Large intestine (tissue), 3 donors: ENCODE results near the gene TNS4. TPM values are rescaled to one million over a fixed set of nuclear protein-coding genes. Genes with fewer than 3 reads are reported as not detected.
A peak's percentile ranks its signal among the peaks of the same experiment; 100 is the strongest.

ENCODE experiments used
- DNase-seq, 2 donors: peaks; one replicate each; pipeline versions ENCODE4 v3.0.0 to v3.0.0-alpha.2; 2013
- H3K27ac ChIP-seq: one replicate; pipeline ENCODE4 v1.5.1; 2013; ENCODE audit warnings: low read length
- H3K27me3 ChIP-seq: 2 replicates; pipeline ENCODE4 v1.6.1; 2013; ENCODE audit warnings: low read length; ENCODE audit not compliant: control insufficient read depth, insufficient read depth
- H3K36me3 ChIP-seq: 2 replicates; pipeline ENCODE4 v1.6.1; 2013; ENCODE audit warnings: low read length; ENCODE audit not compliant: control insufficient read depth, insufficient read depth
- H3K4me1 ChIP-seq: one replicate; pipeline ENCODE4 v1.6.1; 2013; ENCODE audit warnings: low read length; ENCODE audit not compliant: control insufficient read depth, insufficient read depth
- H3K4me3 ChIP-seq: one replicate; pipeline ENCODE4 v1.5.1; 2013; ENCODE audit warnings: low read length
- H3K9me3 ChIP-seq: one replicate; pipeline ENCODE4 v1.6.1; 2013; ENCODE audit warnings: mild to moderate bottlenecking, low read depth, low read length, moderate library complexity; ENCODE audit not compliant: control insufficient read depth
- WGBS: methylation state at CpG from one replicate; pipeline ENCODE4 v1.1.5; 2013; ENCODE audit warnings: low lambda C conversion rate; ENCODE audit not compliant: insufficient coverage; 5-methylcytosine and 5-hydroxymethylcytosine counted together
- polyA plus RNA-seq: library from polyadenylated mRNA; unstranded; fragments of 120-200 nt; gene quantifications from one replicate; pipeline ENCODE4 v1.2.1, GENCODE V29; 2013

TNS4 gene
- polyA plus RNA-seq, 1 donor, result 0.06 TPM

- H3K27ac ChIP-seq, result no peak overlapping the region
- no peak for DNase-seq
- WGBS, result no CpG with 5 or more reads among the region's 7 CpGs
- no peaks in the 10 kb centered on the region for H3K36me3 ChIP-seq
- H3K4me3 ChIP-seq, result no peak overlapping the region
- no peaks in the 10 kb centered on the region for H3K9me3 ChIP-seq
- peaks cover 25% of the 10 kb centered on the region for H3K27me3 ChIP-seq
- H3K4me1 ChIP-seq, result no peaks in the 10 kb centered on the region
Measured at GRCh38 chr17:40491486-40491885, 9.9 kb downstream of the TNS4 start.

- Histone ChIP-seq H3K9me3 (no peaks in the 10 kb centered on the region), H3K27me3 (peaks cover 30% of the 10 kb centered on the region), H3K36me3 (no peaks in the 10 kb centered on the region), H3K4me1 (no peaks in the 10 kb centered on the region), H3K4me3 (no peak overlapping the region), H3K27ac (no peak overlapping the region)
- no peak for DNase-seq
- no CpG with 5 or more reads among the region's 2 CpGs for WGBS
Measured at GRCh38 chr17:40490982-40491381, 10.4 kb downstream of the TNS4 start.

- H3K27me3 ChIP-seq, result peaks cover 36% of the 10 kb centered on the region
- H3K36me3 ChIP-seq, result no peaks in the 10 kb centered on the region
- no peak overlapping the region for H3K4me3 ChIP-seq
- DNase-seq, result peak; percentile 32 to 37
- WGBS, result no CpG with 5 or more reads among the region's 5 CpGs
- H3K27ac ChIP-seq, result no peak overlapping the region
- H3K4me1 ChIP-seq, result no peaks in the 10 kb centered on the region
- H3K9me3 ChIP-seq, result no peaks in the 10 kb centered on the region
Measured at GRCh38 chr17:40490289-40490853, 11.1 kb downstream of the TNS4 start.

- WGBS, result no CpG with 5 or more reads among the region's 7 CpGs
- peaks cover 10% of the 10 kb centered on the region for H3K4me1 ChIP-seq
- no peak overlapping the region for H3K27ac ChIP-seq
Measured at GRCh38 chr17:40487371-40488020, 13.9 kb downstream of the TNS4 start.

GRCh38 chr17:40486522-40487370 is 14.7 kb downstream of the TNS4 start:
- no peak overlapping the region for H3K27ac ChIP-seq
- H3K4me1 ChIP-seq, result peaks cover 10% of the 10 kb centered on the region

More at GRCh38 chr17:40487371-40488020, 13.9 kb downstream of the TNS4 start:
- Histone ChIP-seq H3K36me3 (no peaks in the 10 kb centered on the region), H3K27me3 (peaks cover 38% of the 10 kb centered on the region), H3K9me3 (no peaks in the 10 kb centered on the region), H3K4me3 (no peak overlapping the region)
- no peak for DNase-seq

GRCh38 chr17:40485851-40486521 is 15.4 kb downstream of the TNS4 start:
- Histone ChIP-seq H3K4me1 (peaks cover 10% of the 10 kb centered on the region), H3K9me3 (no peaks in the 10 kb centered on the region), H3K4me3 (no peak overlapping the region), H3K27ac (no peak overlapping the region), H3K36me3 (no peaks in the 10 kb centered on the region), H3K27me3 (peaks cover 43% of the 10 kb centered on the region)
- 40% methylated on average over 1 of the region's 17 CpGs for WGBS
- DNase-seq, result no peak

More at GRCh38 chr17:40486522-40487370, 14.7 kb downstream of the TNS4 start:
- Histone ChIP-seq H3K27me3 (peaks cover 43% of the 10 kb centered on the region), H3K36me3 (no peaks in the 10 kb centered on the region), H3K9me3 (no peaks in the 10 kb centered on the region), H3K4me3 (no peak overlapping the region)
- DNase-seq, result no peak
- WGBS, result 79% methylated on average over 3 of the region's 12 CpGs

- whole genome bisulfite sequencing, result 93% methylated on average over 3 of the region's 7 CpGs
- H3K4me3 ChIP-seq, result no peak overlapping the region
- no peak overlapping the region for H3K27ac ChIP-seq
- peaks cover 10% of the 10 kb centered on the region for H3K4me1 ChIP-seq
- no peaks in the 10 kb centered on the region for H3K9me3 ChIP-seq
- no peaks in the 10 kb centered on the region for H3K36me3 ChIP-seq
- H3K27me3 ChIP-seq, result peaks cover 47% of the 10 kb centered on the region
- DNase-seq, result no peak
Measured at GRCh38 chr17:40484973-40485530, 16.4 kb downstream of the TNS4 start.

GRCh38 chr17:40484285-40484972 is 17.0 kb downstream of the TNS4 start:
- WGBS, result no CpG with 5 or more reads among the region's 18 CpGs
- Histone ChIP-seq H3K27me3 (peaks cover 45% of the 10 kb centered on the region), H3K9me3 (no peaks in the 10 kb centered on the region), H3K4me3 (no peak overlapping the region), H3K27ac (no peak overlapping the region), H3K4me1 (peaks cover 10% of the 10 kb centered on the region), H3K36me3 (no peaks in the 10 kb centered on the region)
- DNase-seq, result no peak

GRCh38 chr17:40483679-40484078 is 17.7 kb downstream of the TNS4 start:
- Histone ChIP-seq H3K9me3 (no peaks in the 10 kb centered on the region), H3K27me3 (peaks cover 39% of the 10 kb centered on the region), H3K4me1 (peaks cover 10% of the 10 kb centered on the region), H3K27ac (no peak overlapping the region), H3K36me3 (no peaks in the 10 kb centered on the region), H3K4me3 (no peak overlapping the region)
- no CpG with 5 or more reads among the region's 4 CpGs for WGBS
- DNase-seq, result peak; percentile 77 to 88
